SK-N-SH treated with all-trans-retinoic acid at 6 μM for 48 hours (cell line): Measurements from ENCODE around the gene STK16.
"Not testable (repeated sequence)": the region's sequence is repeated elsewhere in the genome, so short reads cannot be mapped to it uniquely, and the experiment has no call there.

ENCODE experiments used
- ARNTL ChIP-seq: fragments of 450-650 bp; formaldehyde crosslinking; IDR thresholded peaks from 2 replicates; pipeline ENCODE4 v1.5.0; 2020; ENCODE audit warnings: low read depth, mild to moderate bottlenecking, moderate library complexity, borderline replicate concordance
- OSR1 ChIP-seq: fragments of 250-450 bp; sonication (Bioruptor Pico); IDR thresholded peaks from 2 replicates; pipeline ENCODE4 v1.8.0; 2022; ENCODE audit warnings: moderate library complexity, mild to moderate bottlenecking, inconsistent platforms
- TF ChIP-seq, protein P1 (sequence below): fragments of 250-450 bp; sonication (Bioruptor Pico); IDR thresholded peaks from 2 replicates; pipeline ENCODE4 v1.8.0; 2020; ENCODE audit warnings: mild to moderate bottlenecking, moderate library complexity, borderline replicate concordance
- TF ChIP-seq, protein P2 (sequence below): fragments of 250-450 bp; sonication (Bioruptor Pico); IDR thresholded peaks from 2 replicates; pipeline ENCODE4 v1.8.0; 2021; ENCODE audit warnings: low read depth, mild to moderate bottlenecking, moderate library complexity, borderline replicate concordance

DNA sequence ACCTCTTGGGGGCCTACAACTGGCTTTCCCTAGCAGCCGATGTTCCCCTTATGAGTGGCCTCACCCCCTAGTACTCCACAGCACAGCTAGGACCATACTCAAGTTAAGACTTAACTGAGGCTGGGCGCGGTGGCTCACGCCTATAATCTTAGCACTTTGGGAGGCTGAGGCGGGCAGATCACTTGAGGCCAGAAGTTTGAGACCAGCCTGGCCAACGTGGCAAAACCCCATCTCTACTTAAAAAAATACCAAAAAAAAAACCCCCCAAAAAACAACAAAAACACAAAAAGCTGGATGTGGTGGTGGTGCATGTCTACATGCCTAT, 41.8 kb downstream of the STK16 start:
- not testable (repeated sequence) for TF ChIP-seq OSR1, ARNTL (CRISPR knock-in tag)
- TF ChIP-seq, protein P1, sequence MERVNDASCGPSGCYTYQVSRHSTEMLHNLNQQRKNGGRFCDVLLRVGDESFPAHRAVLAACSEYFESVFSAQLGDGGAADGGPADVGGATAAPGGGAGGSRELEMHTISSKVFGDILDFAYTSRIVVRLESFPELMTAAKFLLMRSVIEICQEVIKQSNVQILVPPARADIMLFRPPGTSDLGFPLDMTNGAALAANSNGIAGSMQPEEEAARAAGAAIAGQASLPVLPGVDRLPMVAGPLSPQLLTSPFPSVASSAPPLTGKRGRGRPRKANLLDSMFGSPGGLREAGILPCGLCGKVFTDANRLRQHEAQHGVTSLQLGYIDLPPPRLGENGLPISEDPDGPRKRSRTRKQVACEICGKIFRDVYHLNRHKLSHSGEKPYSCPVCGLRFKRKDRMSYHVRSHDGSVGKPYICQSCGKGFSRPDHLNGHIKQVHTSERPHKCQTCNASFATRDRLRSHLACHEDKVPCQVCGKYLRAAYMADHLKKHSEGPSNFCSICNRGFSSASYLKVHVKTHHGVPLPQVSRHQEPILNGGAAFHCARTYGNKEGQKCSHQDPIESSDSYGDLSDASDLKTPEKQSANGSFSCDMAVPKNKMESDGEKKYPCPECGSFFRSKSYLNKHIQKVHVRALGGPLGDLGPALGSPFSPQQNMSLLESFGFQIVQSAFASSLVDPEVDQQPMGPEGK, result not testable (repeated sequence)
- TF ChIP-seq, protein P2, sequence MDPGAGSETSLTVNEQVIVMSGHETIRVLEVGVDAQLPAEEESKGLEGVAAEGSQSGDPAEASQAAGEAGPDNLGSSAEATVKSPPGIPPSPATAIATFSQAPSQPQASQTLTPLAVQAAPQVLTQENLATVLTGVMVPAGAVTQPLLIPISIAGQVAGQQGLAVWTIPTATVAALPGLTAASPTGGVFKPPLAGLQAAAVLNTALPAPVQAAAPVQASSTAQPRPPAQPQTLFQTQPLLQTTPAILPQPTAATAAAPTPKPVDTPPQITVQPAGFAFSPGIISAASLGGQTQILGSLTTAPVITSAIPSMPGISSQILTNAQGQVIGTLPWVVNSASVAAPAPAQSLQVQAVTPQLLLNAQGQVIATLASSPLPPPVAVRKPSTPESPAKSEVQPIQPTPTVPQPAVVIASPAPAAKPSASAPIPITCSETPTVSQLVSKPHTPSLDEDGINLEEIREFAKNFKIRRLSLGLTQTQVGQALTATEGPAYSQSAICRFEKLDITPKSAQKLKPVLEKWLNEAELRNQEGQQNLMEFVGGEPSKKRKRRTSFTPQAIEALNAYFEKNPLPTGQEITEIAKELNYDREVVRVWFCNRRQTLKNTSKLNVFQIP (CRISPR knock-in tag), result not testable (repeated sequence)
